Measurements from ENCODE around the gene PIGS.

Gene PIGS

DNA sequence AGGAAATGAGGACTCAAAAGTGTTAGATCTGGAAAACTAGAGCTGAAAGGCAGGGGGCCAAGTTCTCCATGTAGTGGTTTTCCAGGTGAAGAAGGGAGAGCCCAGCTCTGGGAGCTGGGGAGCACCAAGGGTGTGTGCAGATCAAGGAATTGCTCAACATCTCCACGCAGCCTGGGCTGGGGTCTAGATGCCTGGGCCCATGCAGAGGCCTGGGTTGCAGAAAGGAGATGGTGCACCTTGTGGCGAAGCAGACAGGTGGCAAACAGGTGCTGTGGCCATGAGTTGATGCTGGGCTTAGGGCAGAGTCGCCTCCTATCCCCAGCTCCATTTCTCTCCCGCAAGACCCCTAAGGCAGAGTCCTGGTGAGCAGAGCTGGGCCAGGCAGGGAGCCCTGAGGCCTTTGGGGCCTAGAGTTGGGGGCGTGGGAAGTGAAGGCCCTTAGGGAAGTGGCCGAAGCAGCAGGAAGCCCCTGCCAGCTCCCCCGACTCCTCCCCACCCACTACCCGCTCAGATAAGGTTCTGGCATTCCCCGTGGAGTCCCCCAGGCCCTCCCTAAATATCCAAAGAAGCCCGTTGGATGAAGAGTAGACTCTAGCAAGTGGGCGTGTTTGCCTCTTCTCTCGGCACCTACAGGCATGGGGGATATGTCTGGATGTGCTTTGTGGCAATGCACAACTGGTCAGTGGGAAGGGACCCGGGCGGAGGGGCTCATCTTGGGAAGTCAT is 64.4 kb downstream of the PIGS start:
- DNase-seq (ENCODE audit: low read depth): no peak

DNA sequence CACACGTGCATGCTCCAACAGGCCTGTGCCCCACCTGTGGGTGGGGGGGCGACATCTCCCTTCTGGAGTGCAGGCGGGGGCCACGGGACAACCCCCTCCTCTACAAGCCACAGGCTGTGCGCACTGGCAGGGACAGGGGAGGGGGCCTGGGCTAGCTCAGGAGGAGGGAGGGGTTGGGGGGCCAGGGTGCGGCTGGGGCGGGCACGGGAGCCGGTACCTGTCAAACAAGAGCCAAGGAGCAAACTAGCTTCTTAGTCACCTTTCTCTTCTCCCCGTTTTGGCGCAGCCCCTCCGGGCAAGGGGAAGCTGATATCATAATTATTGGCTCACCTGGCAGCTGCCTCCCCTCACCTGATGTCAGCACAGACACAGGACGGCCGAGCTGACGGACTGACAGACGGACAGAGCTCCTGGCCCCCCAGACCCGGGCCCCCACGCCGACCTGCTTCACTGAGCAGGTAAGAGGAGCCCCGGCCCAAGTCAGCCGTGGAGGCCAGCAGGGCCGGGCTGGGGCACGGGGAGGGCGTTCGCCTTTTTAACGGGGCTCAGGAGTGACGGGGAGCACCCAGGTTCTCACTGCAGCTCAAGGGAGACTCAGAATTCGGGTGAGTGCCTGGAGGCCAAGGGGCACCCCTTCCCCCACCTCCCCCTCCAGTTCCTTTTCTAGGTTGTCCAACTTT is 65.2 kb downstream of the PIGS start, which contains the start of gene FOXN1:
TSS of gene FOXN1 (plus strand) at position 363 of the 680 bp plus-strand sequence. CDS start 17,622 bp downstream, outside the sequence.
- no peak for DNase-seq (ENCODE audit: low read depth)

DNA sequence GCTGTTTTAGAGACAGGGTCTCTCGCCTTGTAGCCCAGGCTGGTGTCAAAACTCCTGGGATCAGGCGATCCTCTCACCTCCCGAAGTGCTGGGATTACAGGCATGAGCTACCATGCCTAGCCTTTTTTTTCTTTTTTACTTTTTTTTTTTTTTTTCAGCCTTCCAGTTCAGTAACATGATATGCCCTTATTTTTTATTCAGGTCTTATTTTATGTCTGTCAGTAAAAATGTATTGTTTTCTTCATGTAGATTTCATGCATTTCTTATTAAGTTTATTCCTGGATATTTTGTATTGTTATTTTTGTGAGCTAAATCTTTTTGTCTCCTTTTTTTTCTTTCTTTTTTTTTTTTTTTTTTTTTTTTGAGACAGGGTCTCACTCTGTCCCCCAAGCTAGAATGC is 67.9 kb downstream of the PIGS start:
- DNase-seq (ENCODE audit: low read depth): no peak
